A549 (cell line): ENCODE measurements around the gene ZNF205. TPM values are rescaled to one million over a fixed set of nuclear protein-coding genes. Genes with fewer than 3 reads are reported as not detected.

ENCODE experiments used
- ATAC-seq, 2 experiments: fragments of 200-7000 bp in 1 of 2; fragments of >200 bp in 1 of 2; cut with Nextera tagmentation in 1 of 2; cut with Tn5 transposase in 1 of 2; 3 replicates each; pipeline versions ENCODE4 v1.8.0 to v1.9.1; 2018 to 2020; ENCODE audit warnings: mild to moderate bottlenecking in 1 of 2, moderate library complexity in 1 of 2
- CTCF ChIA-PET: fragments of 300-600 bp; sonication (Branson Sonifier 250); formaldehyde crosslinking; extraction: SDS; loops from one replicate; lab custom pipeline; 2021; ENCODE audit warnings: antibody characterized with exemption, inconsistent platforms; lab: Yijun Ruan, JAX
- POLR2A ChIA-PET: fragments of 350-600 bp; formaldehyde crosslinking; extraction: SDS; loops from one replicate; lab custom pipeline; 2021; ENCODE audit warnings: antibody characterized with exemption, inconsistent platforms; lab: Yijun Ruan, JAX
- DNase-seq, 2 experiments: peaks; one replicate each; pipeline versions ENCODE4 v3.0.0 to v3.0.0-alpha.2; 2011 to 2016; ENCODE audit warnings: low read depth in 1 of 2, low spot score in 1 of 2
- FAIRE-seq: peaks from 2 replicates; lab custom pipeline; 2011; peaks lifted over from hg19 to GRCh38; lab: Jason Lieb, UNC
- H3K27ac ChIP-seq, 2 experiments: fragments of >200 bp; sonication (Bioruptor Twin); formaldehyde crosslinking; 3 replicates each; pipeline ENCODE4 v1.5.1; 2016 to 2017
- H3K4me1 ChIP-seq: fragments of >200 bp; sonication (Bioruptor Twin); formaldehyde crosslinking; 3 replicates; pipeline ENCODE4 v1.6.1; 2016
- H3K4me2 ChIP-seq: fragments of >200 bp; sonication (Bioruptor Twin); formaldehyde crosslinking; 3 replicates; pipeline ENCODE4 v1.6.1; 2016
- H3K4me3 ChIP-seq: fragments of >200 bp; sonication (Bioruptor Twin); formaldehyde crosslinking; 3 replicates; pipeline ENCODE4 v1.5.1; 2016
- H3K9me3 ChIP-seq: fragments of >200 bp; sonication (Bioruptor Twin); formaldehyde crosslinking; 3 replicates; pipeline ENCODE4 v1.6.1; 2016
- CEBPB ChIP-seq, 2 experiments: fragments of >200 bp in 1 of 2; sonication (Bioruptor Twin) in 1 of 2; formaldehyde crosslinking in 1 of 2; IDR thresholded peaks; 2 replicates each; pipeline ENCODE4 v1.6.1; 2012 to 2016
- CHD2 ChIP-seq: fragments of 150-350 bp; IDR thresholded peaks from 2 replicates; pipeline ENCODE4 v1.6.1; 2014; ENCODE audit warnings: low read length; ENCODE audit not compliant: partially characterized antibody
- CHD4 ChIP-seq: fragments of 200-600 bp; sonication (generic); IDR thresholded peaks from 2 replicates; pipeline ENCODE4 v1.6.1; 2016; ENCODE audit warnings: antibody characterized with exemption, mild to moderate bottlenecking, borderline replicate concordance
- EHF ChIP-seq: fragments of 250-450 bp; sonication (Bioruptor Pico); IDR thresholded peaks from 2 replicates; pipeline ENCODE4 v1.5.0; 2020; ENCODE audit warnings: mild to moderate bottlenecking
- FOSB ChIP-seq: fragments of 250-450 bp; sonication (Bioruptor Pico); IDR thresholded peaks from 2 replicates; pipeline ENCODE4 v1.5.0; 2020; ENCODE audit warnings: mild to moderate bottlenecking, moderate library complexity
- FOSL2 ChIP-seq, 2 experiments: fragments of 450-650 bp in 1 of 2; fragments of >200 bp in 1 of 2; sonication (Bioruptor Twin) in 1 of 2; formaldehyde crosslinking; IDR thresholded peaks; 2 replicates each; pipeline versions ENCODE4 v1.5.0 to v1.6.1; 2016 to 2020; ENCODE audit warnings: mild to moderate bottlenecking in 1 of 2, moderate library complexity in 1 of 2
- HDAC2 ChIP-seq: fragments of 200-600 bp; sonication (generic); IDR thresholded peaks from 2 replicates; pipeline ENCODE4 v1.6.1; 2016
- MAFK ChIP-seq: fragments of 450-650 bp; IDR thresholded peaks from 2 replicates; pipeline ENCODE4 v1.6.1; 2014; ENCODE audit not compliant: partially characterized antibody
- MYC ChIP-seq: IDR thresholded peaks from 2 replicates; pipeline ENCODE4 v1.6.1; 2012; ENCODE audit warnings: mild to moderate bottlenecking, inconsistent platforms, low read length, improper control_type of control experiment, borderline replicate concordance
- NFE2L2 ChIP-seq: fragments of 150-350 bp; conservative IDR thresholded peaks from 2 replicates; pipeline ENCODE4 v1.6.1; 2014; ENCODE audit warnings: low read length
- POLR2A ChIP-seq: IDR thresholded peaks from 2 replicates; pipeline ENCODE4 v1.6.1; 2012; ENCODE audit warnings: mild to moderate bottlenecking, low read length
- RAD21 ChIP-seq, 2 experiments: fragments of >200 bp in 1 of 2; sonication (Bioruptor Twin) in 1 of 2; formaldehyde crosslinking in 1 of 2; IDR thresholded peaks in 1 of 2; conservative IDR thresholded peaks in 1 of 2; 2 replicates in 1 of 2; 3 replicates in 1 of 2; pipeline ENCODE4 v1.6.1; 2012 to 2018; ENCODE audit warnings: inconsistent platforms in 1 of 2
- RCOR1 ChIP-seq: fragments of 150-350 bp; IDR thresholded peaks from 2 replicates; pipeline ENCODE4 v1.6.1; 2014; ENCODE audit warnings: antibody characterized with exemption, low read length, low read depth
- RNF2 ChIP-seq: fragments of 200-600 bp; sonication (generic); IDR thresholded peaks from 2 replicates; pipeline ENCODE4 v1.6.1; 2016; ENCODE audit warnings: low read depth, mild to moderate bottlenecking, antibody characterized with exemption, moderate library complexity, borderline replicate concordance
- SREBF2 ChIP-seq: fragments of 450-650 bp; IDR thresholded peaks from 2 replicates; pipeline ENCODE4 v1.6.1; 2014; ENCODE audit warnings: mild to moderate bottlenecking, moderate library complexity
- ZFP36 ChIP-seq: fragments of 450-650 bp; IDR thresholded peaks from 2 replicates; pipeline ENCODE4 v1.6.1; 2014; ENCODE audit warnings: borderline replicate concordance; ENCODE audit not compliant: partially characterized antibody
- ZSCAN20 ChIP-seq: fragments of 250-450 bp; sonication (Bioruptor Pico); IDR thresholded peaks from 2 replicates; pipeline ENCODE4 v1.8.0; 2022; ENCODE audit warnings: mild to moderate bottlenecking, moderate library complexity
- WGBS: methylation state at CpG from one replicate; pipeline ENCODE4 v1.1.6; 2017; ENCODE audit errors: missing lambda C conversion rate; 5-methylcytosine and 5-hydroxymethylcytosine counted together
- polyA plus RNA-seq, 4 experiments: library from polyadenylated mRNA; depleted of rRNA in 3 of 4; stranded (reverse); fragments of >200 nt; fragmentation: RNase III in 1 of 4; extraction: RNeasy Plus Mini Kit Qiagen cat#74134 plus additional on column Dnase treatment in 1 of 4; gene quantifications; 2 replicates in 3 of 4; 3 replicates in 1 of 4; pipeline ENCODE4 v1.2.3, GENCODE V29; 2011 to 2017
- TF ChIP-seq, protein P1 (sequence below): fragments of 250-450 bp; sonication (Bioruptor Pico); IDR thresholded peaks from 2 replicates; pipeline ENCODE4 v1.5.0; 2020; ENCODE audit warnings: low read depth, mild to moderate bottlenecking, moderate library complexity
- TF ChIP-seq, protein P2 (sequence below): fragments of 200-600 bp; sonication (generic); IDR thresholded peaks from 2 replicates; pipeline ENCODE4 v1.6.1; 2016; ENCODE audit warnings: antibody characterized with exemption, mild to moderate bottlenecking, moderate library complexity
- TF ChIP-seq, protein P3 (sequence below): fragments of >200 bp; sonication (Bioruptor Twin); formaldehyde crosslinking; IDR thresholded peaks from 2 replicates; pipeline ENCODE4 v1.6.1; 2016

ZNF205 gene
- polyA plus RNA-seq, 2 of the 4 experiments (the other 2 are of a cell fraction): 4.3 to 9.6 TPM

DNA sequence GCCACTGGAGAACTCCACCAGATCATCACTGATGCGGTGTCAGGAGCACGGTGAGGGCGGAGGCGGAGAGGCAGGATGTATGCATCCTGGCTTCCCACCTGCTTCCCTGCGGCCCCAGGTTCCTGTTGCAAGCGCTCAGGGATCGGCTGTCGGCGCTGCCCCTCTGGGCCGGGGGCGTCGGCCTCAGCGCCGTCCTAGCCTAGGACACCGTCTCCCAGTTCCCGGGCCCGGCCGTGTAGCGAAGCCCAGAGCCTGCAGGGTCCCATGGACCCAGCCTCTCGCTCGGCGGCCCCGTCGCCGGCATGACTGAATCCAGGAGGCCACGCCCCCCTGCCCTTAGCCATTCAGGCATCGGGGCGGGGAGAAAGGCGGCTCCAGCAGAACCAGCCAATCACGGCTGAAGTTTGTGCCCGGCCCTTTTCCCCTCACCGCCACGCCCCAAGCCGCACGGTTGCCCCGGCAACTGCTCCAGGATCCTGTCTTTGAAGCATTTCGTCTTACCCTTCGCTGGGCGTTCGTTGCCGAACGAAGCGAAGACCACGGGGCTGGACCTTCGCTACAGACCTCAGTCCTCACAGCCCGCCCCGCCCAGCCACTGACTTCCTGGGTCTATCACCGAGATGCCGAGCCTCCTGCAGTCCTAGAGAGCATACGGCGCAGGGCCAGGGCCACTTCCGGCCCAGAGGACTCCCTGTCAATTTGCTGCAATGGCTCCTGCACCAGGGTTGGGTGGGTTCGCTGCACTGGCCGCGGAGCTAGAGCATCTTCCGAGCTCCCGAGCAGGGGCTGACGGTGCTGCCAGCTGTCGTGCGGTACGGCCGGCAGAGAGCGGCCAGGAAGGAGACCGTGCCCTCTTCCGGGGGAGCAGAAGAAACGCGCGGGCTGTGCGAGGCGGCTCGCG, 11.8 kb downstream of the ZNF205 start (continued):
- TF ChIP-seq NFE2L2 (no peak), POLR2A (peak; percentile 68), ZFP36 (no peak), ZSCAN20 (CRISPR knock-in tag) (no peak), RAD21 (conservative IDR thresholded peaks at IDR 0.05 in 1 of 2, IDR thresholded peaks at IDR 0.05 in 1 of 2) (no peak), CHD2 (no peak), CHD4 (no peak), FOSB (no peak), CEBPB (IDR thresholded peaks at IDR 0.05) (no peak), RCOR1 (no peak), HDAC2 (no peak), RNF2 (no peak), SREBF2 (no peak), MYC (no peak)
- TF ChIP-seq, protein P1, sequence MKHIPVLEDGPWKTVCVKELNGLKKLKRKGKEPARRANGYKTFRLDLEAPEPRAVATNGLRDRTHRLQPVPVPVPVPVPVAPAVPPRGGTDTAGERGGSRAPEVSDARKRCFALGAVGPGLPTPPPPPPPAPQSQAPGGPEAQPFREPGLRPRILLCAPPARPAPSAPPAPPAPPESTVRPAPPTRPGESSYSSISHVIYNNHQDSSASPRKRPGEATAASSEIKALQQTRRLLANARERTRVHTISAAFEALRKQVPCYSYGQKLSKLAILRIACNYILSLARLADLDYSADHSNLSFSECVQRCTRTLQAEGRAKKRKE (CRISPR knock-in tag): no peak
- TF ChIP-seq, protein P2, sequence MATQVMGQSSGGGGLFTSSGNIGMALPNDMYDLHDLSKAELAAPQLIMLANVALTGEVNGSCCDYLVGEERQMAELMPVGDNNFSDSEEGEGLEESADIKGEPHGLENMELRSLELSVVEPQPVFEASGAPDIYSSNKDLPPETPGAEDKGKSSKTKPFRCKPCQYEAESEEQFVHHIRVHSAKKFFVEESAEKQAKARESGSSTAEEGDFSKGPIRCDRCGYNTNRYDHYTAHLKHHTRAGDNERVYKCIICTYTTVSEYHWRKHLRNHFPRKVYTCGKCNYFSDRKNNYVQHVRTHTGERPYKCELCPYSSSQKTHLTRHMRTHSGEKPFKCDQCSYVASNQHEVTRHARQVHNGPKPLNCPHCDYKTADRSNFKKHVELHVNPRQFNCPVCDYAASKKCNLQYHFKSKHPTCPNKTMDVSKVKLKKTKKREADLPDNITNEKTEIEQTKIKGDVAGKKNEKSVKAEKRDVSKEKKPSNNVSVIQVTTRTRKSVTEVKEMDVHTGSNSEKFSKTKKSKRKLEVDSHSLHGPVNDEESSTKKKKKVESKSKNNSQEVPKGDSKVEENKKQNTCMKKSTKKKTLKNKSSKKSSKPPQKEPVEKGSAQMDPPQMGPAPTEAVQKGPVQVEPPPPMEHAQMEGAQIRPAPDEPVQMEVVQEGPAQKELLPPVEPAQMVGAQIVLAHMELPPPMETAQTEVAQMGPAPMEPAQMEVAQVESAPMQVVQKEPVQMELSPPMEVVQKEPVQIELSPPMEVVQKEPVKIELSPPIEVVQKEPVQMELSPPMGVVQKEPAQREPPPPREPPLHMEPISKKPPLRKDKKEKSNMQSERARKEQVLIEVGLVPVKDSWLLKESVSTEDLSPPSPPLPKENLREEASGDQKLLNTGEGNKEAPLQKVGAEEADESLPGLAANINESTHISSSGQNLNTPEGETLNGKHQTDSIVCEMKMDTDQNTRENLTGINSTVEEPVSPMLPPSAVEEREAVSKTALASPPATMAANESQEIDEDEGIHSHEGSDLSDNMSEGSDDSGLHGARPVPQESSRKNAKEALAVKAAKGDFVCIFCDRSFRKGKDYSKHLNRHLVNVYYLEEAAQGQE: no peak

DNA sequence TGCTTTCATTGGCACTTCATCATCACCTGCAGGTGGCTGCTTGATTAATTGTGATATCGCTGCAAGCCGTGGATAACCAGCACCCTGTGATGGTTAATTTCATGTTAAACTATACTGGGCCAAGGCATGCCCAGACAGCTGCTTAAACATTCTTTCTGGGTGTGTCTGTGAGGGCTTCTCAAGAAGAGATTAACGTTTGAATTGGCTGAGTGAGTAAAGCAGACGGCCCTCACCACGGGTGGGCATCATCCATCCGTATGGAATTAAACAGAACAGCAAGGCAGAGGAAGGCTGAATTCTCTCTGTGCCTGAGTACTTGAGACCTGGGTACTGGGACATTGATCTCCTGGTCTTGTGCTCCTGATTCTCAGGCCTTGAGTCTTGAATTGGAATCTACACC, 15.4 kb downstream of the ZNF205 start:
- Histone ChIP-seq H3K4me3 (no peak overlapping the region), H3K9me3 (no peaks in the 10 kb centered on the region), H3K4me1 (peaks cover 17% of the 10 kb centered on the region; the same call in 1 of the 3 replicates), H3K27ac (no peak overlapping the region), H3K4me2 (no peak overlapping the region)
- CTCF ChIA-PET: interaction anchor here (0.9 to 11.1 kb wide), 9 partner anchors 8 to 67 kb away, joined by 3 to 186 read pairs (median 35); partner anchors contain the start of gene IL32
- TF ChIP-seq MAFK (no peak), EHF (no peak), FOSL2 (IDR thresholded peaks at IDR 0.05) (no peak), FOSL2 (CRISPR knock-in tag; IDR thresholded peaks at IDR 0.05) (no peak)
- TF ChIP-seq, protein P3, sequence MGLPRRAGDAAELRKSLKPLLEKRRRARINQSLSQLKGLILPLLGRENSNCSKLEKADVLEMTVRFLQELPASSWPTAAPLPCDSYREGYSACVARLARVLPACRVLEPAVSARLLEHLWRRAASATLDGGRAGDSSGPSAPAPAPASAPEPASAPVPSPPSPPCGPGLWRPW: no peak
- TF ChIP-seq, protein P1 (CRISPR knock-in tag): no peak
- POLR2A ChIA-PET: interaction anchor here (2.6 kb wide), 1 partner anchor 68 kb away, joined by 15 read pairs; no protein-coding TSS in a partner anchor
- ATAC-seq (no peak), DNase-seq (no peak), FAIRE-seq (no peak)
- 82% methylated on average over 6 of the region's 6 CpGs for WGBS
